DND-41 (cell line): ENCODE data around the gene WDR93.

Experiments used
- CTCF ChIP-seq: IDR thresholded peaks from 2 replicates; pipeline ENCODE4 v1.5.1; 2012; ENCODE audit warnings: borderline replicate concordance, low read length, moderate library complexity, mild to moderate bottlenecking; ENCODE audit not compliant: poor library complexity, severe bottlenecking; ENCODE audit errors: extremely low read depth
- EZH2 ChIP-seq: IDR thresholded peaks from 3 replicates; pipeline ENCODE4 v1.6.1; 2012; ENCODE audit warnings: borderline replicate concordance, low read depth, mild to moderate bottlenecking, moderate library complexity, low read length, inconsistent platforms; ENCODE audit not compliant: severe bottlenecking

DNA sequence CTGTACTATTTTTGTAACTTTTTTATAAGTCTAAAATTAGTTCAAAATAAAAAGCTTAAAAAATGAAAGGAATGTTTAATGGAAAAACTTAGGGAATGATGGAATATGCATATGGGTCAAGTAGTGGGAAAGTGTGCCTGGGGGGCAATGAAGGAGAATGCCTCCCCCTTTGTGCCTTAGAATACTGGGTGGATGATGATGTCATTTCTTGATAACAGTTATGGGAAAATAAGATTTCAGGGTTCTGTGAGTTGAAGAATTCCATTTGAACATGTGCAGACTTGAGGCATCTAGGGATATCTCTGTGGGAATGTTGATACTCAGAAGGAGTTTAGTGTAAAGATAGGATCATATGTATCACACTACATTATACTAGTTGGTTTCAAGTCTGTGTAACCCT is 13.8 kb downstream of the WDR93 start:
- TF ChIP-seq CTCF (no peak), EZH2 (no peak)
